Activated T-cell treated with anti-CD3 and anti-CD28 coated beads, Interleukin-2, amount 50 U/mL, for 1 hour (primary cell): ENCODE results near the gene SSMEM1.

ENCODE experiments used
- DNase-seq: peaks from one replicate; pipeline ENCODE4 v3.0.0-alpha.2; 2020

Gene SSMEM1

GRCh38 chr7:130256704-130257103 is 49.0 kb downstream of the SSMEM1 start:
- DNase-seq: no peak

GRCh38 chr7:130258494-130259078 is 50.9 kb downstream of the SSMEM1 start:
- no peak for DNase-seq

- no peak for DNase-seq
These were observed 54.8 kb downstream of the SSMEM1 start for GRCh38 chr7:130262448-130262847.

- no peak for DNase-seq
These were observed 55.5 kb downstream of the SSMEM1 start for GRCh38 chr7:130263130-130263529.
